Stimulated activated CD8-positive, alpha-beta memory T cell treated with anti-CD3 and anti-CD28 coated beads, Interleukin-15, amount 100 ng/mL, for 4 hours (primary cell): Measurements from ENCODE around the gene SEC14L5.
"Not testable (repeated sequence)": the region's sequence is repeated elsewhere in the genome, so short reads cannot be mapped to it uniquely, and the experiment has no call there.

Source experiments
- DNase-seq, 2 donors: peaks; one replicate each; pipeline ENCODE4 v3.0.0-alpha.2; 2020; ENCODE audit warnings: low read depth in 2 of 2

The SEC14L5 gene

GRCh38 chr16:5036228-5037156 is 78.4 kb downstream of the SEC14L5 start:
- no peak for DNase-seq

- no peak for DNase-seq
These were observed 82.3 kb downstream of the SEC14L5 start for GRCh38 chr16:5040451-5040850.

- no peak for DNase-seq
These were observed 83.5 kb downstream of the SEC14L5 start for GRCh38 chr16:5041600-5042133.

- DNase-seq, result no peak
These were observed 84.5 kb downstream of the SEC14L5 start for GRCh38 chr16:5042574-5043171.

GRCh38 chr16:5044011-5044540 is 85.9 kb downstream of the SEC14L5 start:
- no peak for DNase-seq

GRCh38 chr16:5044581-5044980 is 86.5 kb downstream of the SEC14L5 start:
- DNase-seq, result not testable (repeated sequence)

- no peak for DNase-seq
These were observed 87.5 kb downstream of the SEC14L5 start for GRCh38 chr16:5045499-5046115.

GRCh38 chr16:5046914-5047313 is 88.8 kb downstream of the SEC14L5 start:
- DNase-seq, result no peak

- no peak for DNase-seq
These were observed 97.0 kb downstream of the SEC14L5 start for GRCh38 chr16:5054876-5055865.

- no peak for DNase-seq
These were observed 98.2 kb downstream of the SEC14L5 start for GRCh38 chr16:5056352-5056751.

GRCh38 chr16:5058476-5058875 is 100.3 kb downstream of the SEC14L5 start:
- no peak for DNase-seq

GRCh38 chr16:5059386-5060072 is 101.4 kb downstream of the SEC14L5 start:
- no peak for DNase-seq

- no peak for DNase-seq
These were observed 102.0 kb downstream of the SEC14L5 start for GRCh38 chr16:5060073-5060641.

- no peak for DNase-seq
These were observed 103.9 kb downstream of the SEC14L5 start for GRCh38 chr16:5062051-5062450.

- no peak for DNase-seq
These were observed 104.9 kb downstream of the SEC14L5 start for GRCh38 chr16:5062790-5063765.

GRCh38 chr16:5064915-5065314 is 106.8 kb downstream of the SEC14L5 start:
- no peak for DNase-seq

- no peak for DNase-seq
These were observed 107.2 kb downstream of the SEC14L5 start for GRCh38 chr16:5065326-5065725.

- no peak for DNase-seq
These were observed 107.7 kb downstream of the SEC14L5 start, which contains the start of gene C16orf89 for GRCh38 chr16:5065813-5066212. Gene C16orf89 (minus strand): TSS chr16:5065956. CDS start chr16:5065908, 48 bp downstream.

GRCh38 chr16:5066511-5066910 is 108.4 kb downstream of the SEC14L5 start:
- no peak for DNase-seq
